GM10266 (cell line): ENCODE results near the gene WBP1L.

Experiments used
- DNase-seq: peaks from one replicate; pipeline ENCODE4 v3.0.0; 2012; ENCODE audit errors: extremely low spot score
- CTCF ChIP-seq: IDR thresholded peaks from 2 replicates; pipeline ENCODE4 v1.5.1; 2012; ENCODE audit warnings: mild to moderate bottlenecking, low read depth; ENCODE audit not compliant: control insufficient read depth, insufficient read depth; ENCODE audit errors: missing control alignments

The WBP1L gene

GRCh38 chr10:102723989-102724388, 19.8 kb upstream of the WBP1L start:
- TF ChIP-seq CTCF = no peak
- no peak for DNase-seq

- no peak for TF ChIP-seq CTCF
- no peak for DNase-seq
Measured at GRCh38 chr10:102726274-102726673, 17.5 kb upstream of the WBP1L start.

GRCh38 chr10:102727037-102727818, 16.5 kb upstream of the WBP1L start:
- no peak for DNase-seq

GRCh38 chr10:102729029-102730026, 14.4 kb upstream of the WBP1L start:
- TF ChIP-seq CTCF = peak; percentile 89
- DNase-seq = peak; percentile 52

More at GRCh38 chr10:102727037-102727818, 16.5 kb upstream of the WBP1L start:
- no peak for TF ChIP-seq CTCF

- DNase-seq = no peak
- no peak for TF ChIP-seq CTCF
Measured at GRCh38 chr10:102731222-102731800, 12.4 kb upstream of the WBP1L start.

- TF ChIP-seq CTCF = no peak
- DNase-seq = no peak
Measured at GRCh38 chr10:102732661-102733060, 11.1 kb upstream of the WBP1L start.
